Activated CD4-positive, CD25-positive, alpha-beta regulatory T cell treated with anti-CD3 and anti-CD28 coated beads, Interleukin-2, amount 50 U/mL, for 24 hours (primary cell): ENCODE measurements around the gene TBC1D3E.
"Not testable (repeated sequence)": the region's sequence is repeated elsewhere in the genome, so short reads cannot be mapped to it uniquely, and the experiment has no call there.

Source experiments
- ATAC-seq, 2 donors: fragments of 150-1000 bp; cut with Tn5 transposase; one replicate each; pipeline ENCODE4 v1.10.0; 2021; ENCODE audit warnings: mild to moderate bottlenecking in 1 of 2, moderate library complexity in 1 of 2

Gene TBC1D3E

GRCh38 chr17:38127651-38128050 is at the start of gene TBC1D3E:
Gene TBC1D3E, plus strand, starts transcription at chr17:38127951. Its CDS starts 1,545 bp downstream, at chr17:38129496.
- ATAC-seq: not testable (repeated sequence)

GRCh38 chr17:38087344-38087743 is 40.4 kb upstream of the TBC1D3E start:
- not testable (repeated sequence) for ATAC-seq

- ATAC-seq: not testable (repeated sequence)
These were observed 39.6 kb upstream of the TBC1D3E start for GRCh38 chr17:38088120-38088519.

- ATAC-seq: not testable (repeated sequence)
These were observed 33.6 kb upstream of the TBC1D3E start for GRCh38 chr17:38094059-38094694.

GRCh38 chr17:38099262-38099661 is 28.5 kb upstream of the TBC1D3E start:
- ATAC-seq: peak; percentile 63 to 65

GRCh38 chr17:38119829-38120228 is 7.9 kb upstream of the TBC1D3E start:
- not testable (repeated sequence) for ATAC-seq

GRCh38 chr17:38134860-38135259 is 7.1 kb downstream of the TBC1D3E start:
- ATAC-seq: not testable (repeated sequence)
